Peyer's patch (tissue), 4 donors: ENCODE data around the gene GIMAP6.
"Not testable (repeated sequence)": the region's sequence is repeated elsewhere in the genome, so short reads cannot be mapped to it uniquely, and the experiment has no call there.

Experiments used
- CTCF ChIP-seq, 6 experiments: fragments of 450-650 bp in 4 of 6; fragments of 200-600 bp in 2 of 6; sonication (generic) in 1 of 6; IDR thresholded peaks; one replicate each; pipeline ENCODE4 v1.5.1; 2017 to 2019; ENCODE audit warnings: antibody characterized with exemption in 6 of 6, mild to moderate bottlenecking in 3 of 6, moderate library complexity in 1 of 6
- POLR2A ChIP-seq, 2 donors: fragments of 450-650 bp; IDR thresholded peaks; one replicate each; pipeline ENCODE4 v1.5.1; 2017; ENCODE audit warnings: antibody characterized with exemption in 2 of 2, mild to moderate bottlenecking in 2 of 2, moderate library complexity in 2 of 2

- not testable (repeated sequence) for TF ChIP-seq POLR2A, CTCF (IDR thresholded peaks at IDR 0.05)
Observed at GRCh38 chr7:150615221-150615755, 16.9 kb downstream of the GIMAP6 start.
